ENCODE measurements around the gene DYNC2I2.

DYNC2I2 gene

GRCh38 chr9:128685636-128686489, 29.2 kb upstream of the DYNC2I2 start:
- DNase-seq: no peak

- peak; percentile 72 for DNase-seq
Observed at GRCh38 chr9:128684325-128685199, 27.9 kb upstream of the DYNC2I2 start.

- no peak for DNase-seq
Observed at GRCh38 chr9:128684065-128684324, 27.3 kb upstream of the DYNC2I2 start.

- DNase-seq: peak; percentile 58
Observed at GRCh38 chr9:128683340-128684064, 26.9 kb upstream of the DYNC2I2 start.

- DNase-seq: no peak
Observed at GRCh38 chr9:128677794-128678193, 21.1 kb upstream of the DYNC2I2 start.

- DNase-seq: no peak
Observed at GRCh38 chr9:128675382-128675781, 18.7 kb upstream of the DYNC2I2 start.

GRCh38 chr9:128669786-128670185, 13.1 kb upstream of the DYNC2I2 start:
- DNase-seq: no peak

- DNase-seq: peak; percentile 34
Observed at GRCh38 chr9:128666481-128666941, 9.9 kb upstream of the DYNC2I2 start.

GRCh38 chr9:128657796-128658195, 1.1 kb upstream of the DYNC2I2 start:
- no peak for DNase-seq

GRCh38 chr9:128657344-128657704, 677 bp upstream of the DYNC2I2 start:
- no peak for DNase-seq

- no peak for DNase-seq
Observed at GRCh38 chr9:128654481-128654880, 2.2 kb downstream of the DYNC2I2 start.

- no peak for DNase-seq
Observed at GRCh38 chr9:128653908-128654307, 2.7 kb downstream of the DYNC2I2 start.

- no peak for DNase-seq
Observed at GRCh38 chr9:128651798-128652197, 4.8 kb downstream of the DYNC2I2 start.

GRCh38 chr9:128648206-128648605, 8.4 kb downstream of the DYNC2I2 start:
- peak; percentile 29 for DNase-seq

- no peak for DNase-seq
Observed at GRCh38 chr9:128643519-128644300, 12.9 kb downstream of the DYNC2I2 start.

- DNase-seq: no peak
Observed at GRCh38 chr9:128642675-128643245, 13.9 kb downstream of the DYNC2I2 start.

- no peak for DNase-seq
Observed at GRCh38 chr9:128640603-128641002, 16.0 kb downstream of the DYNC2I2 start.

- DNase-seq: no peak
Observed at GRCh38 chr9:128638580-128638979, 18.1 kb downstream of the DYNC2I2 start.

GRCh38 chr9:128637656-128638055, 19.0 kb downstream of the DYNC2I2 start:
- no peak for DNase-seq

- no peak for DNase-seq
Observed at GRCh38 chr9:128636556-128637530, 19.8 kb downstream of the DYNC2I2 start.

- no peak for DNase-seq
Observed at GRCh38 chr9:128636024-128636390, 20.6 kb downstream of the DYNC2I2 start.
